Heart left ventricle (tissue), 13 donors: Measurements from ENCODE around the gene MAMDC2.

ENCODE experiments used
- POLR2A ChIP-seq, 2 donors: fragments of 450-650 bp; IDR thresholded peaks; one replicate each; pipeline ENCODE4 v1.6.1; 2017; ENCODE audit warnings: antibody characterized with exemption in 2 of 2, mild to moderate bottlenecking in 2 of 2, moderate library complexity in 2 of 2
- TF ChIP-seq, protein P1 (sequence below), 12 donors: fragments of 200-600 bp; sonication (generic) in 4 of 12; IDR thresholded peaks; one replicate each; pipeline versions ENCODE4 v1.5.0 to v1.8.0; 2018 to 2022; ENCODE audit warnings: antibody characterized with exemption in 12 of 12, mild to moderate bottlenecking in 5 of 12
- donor health status: ischemic (EF 13 %, LVEDD 7.1; RV severe dilation, severe dysfunction).
- donor health status: DM: no; HTN: yes; CAD: no.
- donor health status: DM: no; HTN: no; CAD: no.
- donor health status: ischemic (EF 25% LVEDD 6.9; RV normal size, moderate dysfunction).
- donor health status: ischemic (EF 25% LVEDD 5.7; RV mildly dilated, moderate dysfunction).
- donor health status: ischemic (EF 35%, LVEDD 5.7; RV mildly dilated, moderate dysfunction).
- donor health status: nonischemic (EF 11% LVEDD 7.7; RV severe dilation, severe dysfunction).
- donor health status: DM: yes; HTN: yes; CAD: no.
- donor health status: PGD.
- donor health status: ischemic (EF 29% LVEDD 5.4; RV normal size, mild dysfunction).
- donor health status: nonischemic (EF 23%, LVEDD 6.1; RV moderate dilation, normal function).

DNA sequence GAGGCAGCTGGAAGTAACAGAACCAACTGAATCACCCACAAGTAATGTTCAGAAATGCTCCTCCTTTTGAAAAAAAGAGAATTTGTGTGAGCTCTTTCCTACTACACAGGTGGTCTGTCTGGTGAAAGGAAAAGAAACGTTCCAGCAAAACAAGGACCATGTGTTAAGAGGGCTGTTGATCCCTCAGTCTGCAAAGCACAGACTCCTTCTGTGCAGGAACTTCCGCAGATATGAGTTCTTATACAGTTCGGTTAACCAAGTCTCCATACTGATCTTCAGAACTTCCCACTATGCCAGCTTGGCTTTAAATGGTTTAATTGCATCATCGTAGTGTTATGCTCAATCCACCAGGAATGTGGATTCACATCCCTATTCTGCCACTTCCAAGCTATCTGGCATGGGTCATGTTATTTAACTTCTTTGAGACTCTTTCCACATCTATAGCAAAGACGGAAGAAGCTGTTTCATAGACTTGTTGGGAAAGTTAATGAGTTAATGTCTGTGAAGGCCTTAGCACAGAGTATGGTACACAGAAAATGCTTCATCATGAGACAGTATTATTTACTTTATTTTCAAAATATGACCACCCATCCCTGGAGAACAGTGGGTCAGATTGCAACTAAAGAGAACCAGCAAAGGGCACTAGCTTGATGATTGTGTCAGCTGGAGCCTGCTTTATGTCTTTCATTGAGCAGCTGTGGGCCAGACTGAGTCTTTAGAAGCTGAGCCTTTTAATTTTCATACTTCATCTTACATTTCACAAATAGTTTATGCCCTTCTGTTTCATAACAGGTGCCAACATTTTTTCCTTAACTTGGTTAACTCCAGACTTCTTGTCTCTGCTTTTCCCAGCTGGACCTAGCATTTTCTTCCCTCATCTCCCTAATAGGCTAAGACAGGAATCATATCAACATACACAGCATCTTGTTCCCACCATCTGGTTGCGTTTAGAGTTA is 89.9 kb downstream of the MAMDC2 start:
- TF ChIP-seq, protein P1, sequence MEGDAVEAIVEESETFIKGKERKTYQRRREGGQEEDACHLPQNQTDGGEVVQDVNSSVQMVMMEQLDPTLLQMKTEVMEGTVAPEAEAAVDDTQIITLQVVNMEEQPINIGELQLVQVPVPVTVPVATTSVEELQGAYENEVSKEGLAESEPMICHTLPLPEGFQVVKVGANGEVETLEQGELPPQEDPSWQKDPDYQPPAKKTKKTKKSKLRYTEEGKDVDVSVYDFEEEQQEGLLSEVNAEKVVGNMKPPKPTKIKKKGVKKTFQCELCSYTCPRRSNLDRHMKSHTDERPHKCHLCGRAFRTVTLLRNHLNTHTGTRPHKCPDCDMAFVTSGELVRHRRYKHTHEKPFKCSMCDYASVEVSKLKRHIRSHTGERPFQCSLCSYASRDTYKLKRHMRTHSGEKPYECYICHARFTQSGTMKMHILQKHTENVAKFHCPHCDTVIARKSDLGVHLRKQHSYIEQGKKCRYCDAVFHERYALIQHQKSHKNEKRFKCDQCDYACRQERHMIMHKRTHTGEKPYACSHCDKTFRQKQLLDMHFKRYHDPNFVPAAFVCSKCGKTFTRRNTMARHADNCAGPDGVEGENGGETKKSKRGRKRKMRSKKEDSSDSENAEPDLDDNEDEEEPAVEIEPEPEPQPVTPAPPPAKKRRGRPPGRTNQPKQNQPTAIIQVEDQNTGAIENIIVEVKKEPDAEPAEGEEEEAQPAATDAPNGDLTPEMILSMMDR (IDR thresholded peaks at IDR 0.05) = no peak
- TF ChIP-seq POLR2A (IDR thresholded peaks at IDR 0.05) = no peak
